Activated CD4-positive, CD25-positive, alpha-beta regulatory T cell treated with anti-CD3 and anti-CD28 coated beads, Interleukin-2, amount 50 U/mL, for 72 hours (primary cell): ENCODE results near the gene SYTL2.

Experiments used
- DNase-seq: peaks from one replicate; pipeline ENCODE4 v3.0.0; 2021

Gene SYTL2

DNA sequence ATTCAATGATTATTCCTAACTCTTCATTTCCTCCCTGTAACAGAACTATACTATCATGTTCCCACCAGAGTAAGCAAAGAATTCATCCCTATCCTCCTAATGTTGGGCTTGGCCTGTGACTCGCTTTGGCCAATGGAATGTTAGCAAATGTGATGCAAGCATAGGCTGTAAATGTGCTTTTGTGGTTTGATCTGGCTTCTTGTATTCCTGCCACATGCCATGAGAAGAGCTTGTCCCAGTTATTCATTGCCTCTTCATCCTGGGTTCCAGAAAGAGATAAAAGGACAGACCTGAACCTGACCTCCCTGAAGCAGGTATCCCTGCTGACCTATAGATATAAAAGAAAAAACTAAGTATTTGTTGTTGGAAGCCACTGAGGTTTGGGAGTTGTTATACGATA, 51.0 kb downstream of the SYTL2 start:
- no peak for DNase-seq

DNA sequence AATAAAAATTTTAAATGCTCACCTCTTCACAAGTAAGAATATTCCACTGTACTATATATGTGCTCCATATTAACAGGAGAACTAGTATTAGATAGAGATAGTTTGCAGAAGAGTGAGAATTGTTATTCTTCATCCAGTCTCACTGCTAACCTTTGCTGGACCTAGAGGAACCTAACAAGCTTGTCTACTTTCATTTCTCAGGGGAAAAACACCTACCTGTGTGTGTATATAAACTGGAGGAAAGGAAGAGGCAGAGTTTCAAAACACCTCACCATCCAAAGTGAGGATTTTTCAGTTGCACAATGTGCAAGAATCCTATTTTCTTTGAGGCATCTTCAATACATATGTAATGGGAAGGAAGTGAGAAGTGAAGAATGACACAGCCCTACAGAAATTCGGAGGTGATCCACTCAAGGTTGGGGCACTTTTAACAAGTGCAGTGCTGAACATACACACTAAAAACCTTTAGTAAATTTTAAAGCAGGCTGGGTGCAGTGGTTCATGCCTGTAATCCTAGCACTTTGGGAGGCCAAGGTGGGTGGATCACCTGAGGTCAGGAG, 52.4 kb downstream of the SYTL2 start:
- no peak for DNase-seq

DNA sequence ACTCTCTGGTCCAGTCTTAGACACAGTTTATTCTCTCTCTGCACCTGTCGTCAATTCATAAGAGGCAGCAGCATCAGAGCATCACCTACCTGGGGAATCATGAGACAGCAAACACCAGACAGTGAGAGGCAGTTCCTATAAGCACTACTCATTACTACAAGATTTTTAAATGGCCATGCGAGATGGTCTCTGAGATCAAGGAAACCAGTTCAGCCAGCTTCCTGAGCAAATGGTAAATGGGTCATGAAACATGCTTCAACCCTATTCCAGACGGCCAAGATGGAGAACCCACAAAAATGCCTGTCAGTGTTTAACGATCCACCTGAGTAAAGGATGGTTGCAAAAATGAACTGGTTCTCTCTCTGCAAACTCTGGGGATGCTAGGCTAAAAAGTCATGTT, 52.9 kb downstream of the SYTL2 start:
- DNase-seq, result no peak

DNA sequence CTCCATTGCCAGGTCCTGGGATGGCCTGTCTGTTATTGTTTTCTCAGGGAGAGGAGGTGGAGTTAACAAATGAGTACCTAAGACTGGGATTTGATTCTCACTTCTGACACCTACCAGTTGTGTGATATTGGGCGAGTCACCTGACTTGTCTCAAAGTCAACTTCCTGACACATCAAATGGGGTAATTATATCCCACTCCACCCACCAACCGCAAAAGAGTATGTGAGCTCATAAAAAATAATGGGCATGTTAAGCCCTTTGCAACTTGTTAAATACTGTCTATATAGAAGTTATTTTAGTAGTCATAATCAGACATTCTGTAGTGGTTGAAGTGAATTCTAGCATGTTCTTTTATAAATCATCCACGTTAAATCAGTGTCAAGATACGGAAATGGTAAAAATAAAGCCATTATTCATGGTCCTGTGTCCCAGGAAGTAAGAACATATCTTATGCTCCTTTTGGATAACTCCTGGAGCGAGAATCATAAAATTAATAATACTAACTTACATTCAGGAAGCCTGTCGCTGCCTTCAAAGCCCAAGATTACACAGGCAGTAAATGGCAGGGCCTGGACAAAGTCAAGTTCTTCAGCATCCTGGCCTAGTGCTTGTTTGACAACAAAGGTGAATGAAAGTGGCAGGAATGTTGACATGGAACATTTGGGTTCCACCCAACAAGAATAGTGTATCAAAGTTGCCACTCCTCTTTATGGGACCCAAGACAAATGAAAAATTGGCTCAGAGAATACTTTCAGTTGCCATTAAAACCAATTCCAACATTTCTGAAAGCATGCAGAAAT, 54.3 kb downstream of the SYTL2 start:
- no peak for DNase-seq

DNA sequence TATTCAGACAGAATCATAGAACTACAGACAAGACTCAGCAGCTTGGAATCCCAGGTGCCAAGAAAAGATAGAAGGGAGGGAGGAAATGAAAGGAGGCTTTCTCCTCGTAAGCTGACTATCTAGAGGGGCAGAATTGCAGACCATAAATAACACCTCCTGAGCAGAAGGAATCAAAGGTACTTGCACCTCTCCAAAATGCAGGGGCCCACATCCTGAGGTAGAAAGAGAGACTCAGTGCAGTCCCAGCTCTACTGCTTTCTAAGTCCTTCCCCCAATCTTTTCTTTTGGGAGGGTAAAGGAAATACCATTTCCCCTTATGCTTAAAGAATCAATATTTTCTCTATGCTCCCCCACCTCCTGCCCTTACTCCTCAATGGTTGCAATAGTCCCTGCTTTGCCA, 55.2 kb downstream of the SYTL2 start:
- DNase-seq, result no peak

DNA sequence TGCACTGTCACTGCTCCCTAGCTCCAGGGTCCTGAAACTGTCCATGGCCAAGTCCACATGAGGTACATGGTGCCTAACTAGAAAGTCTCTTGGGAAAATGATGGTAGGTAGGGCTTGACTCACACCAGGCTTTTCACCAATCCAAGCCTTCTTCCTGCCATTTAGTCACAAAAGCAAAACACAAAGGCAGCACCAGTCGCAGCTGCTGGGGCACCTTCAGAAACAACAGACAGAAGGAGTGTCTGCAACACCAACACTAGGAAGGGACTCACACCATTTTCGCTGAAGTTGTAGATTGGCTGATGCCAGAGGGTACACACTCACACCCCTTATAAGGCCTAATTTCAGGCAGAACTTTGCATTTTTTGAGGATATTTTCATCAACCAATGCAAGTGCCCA, 55.7 kb downstream of the SYTL2 start:
- no peak for DNase-seq

DNA sequence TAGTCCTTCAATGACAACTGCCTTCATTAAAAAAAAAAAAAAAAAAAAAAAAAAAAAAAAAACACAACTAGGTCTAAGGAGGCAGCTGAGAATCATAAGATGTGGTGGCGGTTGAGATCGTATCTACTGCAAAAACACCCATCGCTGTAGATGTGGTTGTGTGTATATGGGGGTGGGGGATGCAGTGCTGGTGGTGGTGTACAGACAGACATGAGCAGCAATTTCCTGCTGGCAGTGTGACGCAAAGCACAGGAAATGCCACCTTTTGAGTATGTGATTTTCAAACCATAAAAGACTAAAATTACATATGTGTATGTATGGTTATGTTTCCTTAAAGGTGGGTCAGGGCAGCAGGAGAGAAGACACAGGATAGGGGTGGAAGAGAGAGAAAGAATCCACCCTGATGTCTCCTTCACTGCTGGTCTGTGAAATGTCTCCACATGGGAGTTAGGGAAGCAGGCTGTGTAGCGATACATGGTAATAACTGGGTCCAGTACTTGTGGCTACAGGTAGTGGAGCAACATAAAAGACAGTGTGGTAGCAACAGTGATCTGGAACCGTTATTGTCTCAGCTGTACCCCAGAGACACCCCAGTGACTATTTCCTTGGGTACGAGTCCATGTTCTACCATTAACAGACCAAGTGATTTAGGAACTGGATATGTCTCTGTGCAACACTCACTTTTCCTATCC, 57.9 kb downstream of the SYTL2 start:
- DNase-seq, result peak; percentile 65

DNA sequence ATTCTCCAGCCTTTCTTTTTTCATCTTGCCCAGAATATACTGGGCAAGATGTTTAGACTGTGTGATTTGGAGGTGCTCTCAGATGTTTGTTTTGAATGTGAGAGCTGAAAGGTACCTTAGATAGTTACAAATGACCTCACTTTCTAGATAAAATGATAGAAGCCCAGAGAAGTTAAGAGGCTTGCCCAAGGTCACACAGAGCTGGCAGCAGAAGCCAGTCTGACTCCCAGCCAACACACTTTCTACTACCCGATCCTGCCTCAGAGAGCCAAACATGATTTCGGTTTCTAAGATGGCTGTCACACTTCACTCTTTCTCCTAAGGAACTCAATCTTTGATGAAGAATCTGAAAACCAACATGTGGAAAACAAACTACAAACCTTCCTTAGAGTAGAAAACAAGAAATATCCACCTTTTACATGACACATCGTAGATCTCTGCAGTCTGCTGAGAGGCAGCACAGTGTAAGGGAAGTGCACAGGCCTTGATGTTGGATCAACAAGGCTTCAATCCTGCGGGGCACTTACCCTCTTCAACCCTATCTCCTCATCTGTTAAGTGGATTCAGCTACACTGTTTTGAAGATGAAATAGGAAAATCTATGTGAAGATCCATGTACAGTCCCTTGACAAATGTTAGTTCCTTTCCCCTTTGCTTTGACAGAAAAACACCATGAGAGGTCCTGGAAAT, 58.6 kb downstream of the SYTL2 start:
- no peak for DNase-seq

DNA sequence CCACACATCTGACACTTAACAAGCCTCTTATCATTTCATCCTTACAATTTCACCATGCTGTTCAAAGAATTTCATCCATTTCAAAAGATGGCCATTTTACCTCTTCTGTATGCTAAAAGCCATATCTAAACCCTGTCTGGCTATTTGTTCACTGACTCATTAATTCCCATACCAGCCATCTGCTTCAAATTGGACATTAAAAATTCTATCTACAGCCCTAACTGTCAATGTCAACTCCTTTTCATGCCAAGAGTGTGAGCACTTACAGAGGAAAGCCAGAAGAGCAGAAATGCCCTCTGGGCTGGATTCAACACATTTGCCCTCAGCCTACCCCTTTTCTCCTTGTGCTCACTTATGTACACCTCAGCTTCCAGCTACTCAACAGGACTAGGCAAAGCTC, 59.2 kb downstream of the SYTL2 start:
- DNase-seq, result no peak

DNA sequence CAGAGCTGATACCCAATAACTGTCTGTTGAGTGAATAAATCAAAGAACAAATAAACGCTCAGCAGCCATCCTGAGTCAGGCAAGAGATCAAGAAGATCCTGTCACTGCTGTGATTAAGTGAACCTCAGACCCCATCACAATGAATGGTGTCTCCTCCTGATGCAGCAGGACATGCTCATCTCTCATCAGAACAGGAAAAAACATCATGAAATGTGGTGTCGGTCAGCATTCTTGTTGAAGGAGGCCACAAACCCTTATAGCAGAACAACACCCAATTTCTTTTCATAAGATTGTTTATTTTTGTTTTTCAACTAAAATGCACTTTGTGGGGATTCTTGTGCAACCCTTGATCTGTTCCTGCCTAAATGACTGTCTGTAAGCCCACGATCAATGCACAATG, 60.3 kb downstream of the SYTL2 start:
- no peak for DNase-seq

DNA sequence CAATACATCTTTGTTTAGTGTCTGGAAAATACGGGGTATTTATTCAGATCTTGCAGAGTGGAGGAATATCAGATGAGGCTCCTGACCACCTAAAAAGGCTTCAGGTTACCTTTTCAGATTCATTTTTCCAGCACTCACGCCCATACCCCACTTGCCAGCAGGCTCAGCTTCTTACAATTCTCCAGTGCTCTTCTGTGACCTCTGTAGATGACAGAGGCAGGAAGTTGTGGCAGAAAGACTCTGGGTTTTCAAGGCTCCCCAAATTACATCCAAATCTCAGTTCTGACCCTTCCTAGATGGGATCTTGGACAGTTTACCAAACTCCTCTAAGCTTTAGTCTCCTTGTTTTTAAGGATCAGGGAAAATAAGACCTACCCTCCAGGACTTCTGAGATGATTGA, 61.1 kb downstream of the SYTL2 start:
- no peak for DNase-seq

DNA sequence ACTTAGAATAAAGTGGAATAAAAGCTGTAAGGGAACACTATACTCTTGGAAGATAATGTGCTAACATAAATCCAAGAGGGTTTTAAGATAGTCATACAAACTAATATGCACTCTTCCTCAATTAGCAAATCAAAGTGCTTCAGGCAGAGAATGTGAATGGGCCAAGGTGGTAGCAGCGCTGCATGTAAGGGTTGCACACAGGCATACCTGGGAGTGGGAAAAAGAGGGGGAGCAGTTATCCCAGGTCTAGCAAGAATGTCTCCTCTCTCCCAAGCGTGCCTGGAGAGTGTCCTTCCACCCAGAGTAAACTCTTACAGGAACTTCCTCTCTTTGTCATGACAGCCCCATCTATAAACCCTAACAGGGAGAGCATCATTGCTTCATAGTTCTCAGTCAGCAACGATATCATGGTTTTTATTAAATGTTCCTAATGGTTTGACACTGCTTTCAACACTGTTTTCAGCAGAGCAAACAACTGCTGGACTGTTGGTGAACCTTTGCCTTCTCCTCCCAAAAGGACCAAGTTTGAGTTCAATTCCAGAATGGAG, 61.6 kb downstream of the SYTL2 start:
- no peak for DNase-seq

DNA sequence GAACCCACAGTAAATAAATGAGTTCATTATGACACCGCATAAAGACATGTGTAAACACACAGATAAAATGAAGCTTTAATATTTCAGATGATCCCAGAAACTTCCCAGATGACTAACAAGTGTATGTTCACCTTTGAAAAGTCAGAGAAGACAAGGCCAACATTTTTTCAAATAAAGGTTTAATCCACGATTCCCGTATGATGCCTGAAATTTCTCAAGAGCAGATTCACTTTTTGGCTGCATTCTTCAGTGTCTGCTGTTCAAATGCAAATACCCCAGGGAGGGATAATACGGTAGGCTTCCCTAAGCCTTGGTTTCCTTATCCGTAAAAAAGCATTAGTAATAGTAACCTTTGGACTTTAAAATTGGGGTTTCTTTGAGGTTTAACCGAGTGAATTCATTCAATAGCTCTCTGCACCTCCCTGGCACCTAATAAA, 62.5 kb downstream of the SYTL2 start:
- no peak for DNase-seq

DNA sequence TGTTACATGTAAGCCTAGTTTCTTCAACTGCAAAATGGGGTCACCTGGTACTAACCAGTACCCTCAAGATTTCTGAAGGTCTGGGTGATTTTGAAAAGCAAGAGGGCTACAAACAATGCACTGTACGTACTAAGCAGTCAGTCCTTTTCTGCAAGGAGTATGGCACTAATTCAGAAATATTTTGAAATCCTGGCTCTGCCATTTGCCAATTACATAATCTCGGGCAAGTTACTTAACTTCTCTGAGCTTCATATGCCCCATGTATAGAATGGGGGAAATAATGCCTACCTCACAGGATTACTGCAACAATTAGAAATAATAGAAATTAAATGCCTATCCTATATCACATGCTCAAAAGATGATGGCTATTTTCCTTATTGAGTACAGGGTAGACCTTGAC, 64.3 kb downstream of the SYTL2 start:
- DNase-seq, result no peak

DNA sequence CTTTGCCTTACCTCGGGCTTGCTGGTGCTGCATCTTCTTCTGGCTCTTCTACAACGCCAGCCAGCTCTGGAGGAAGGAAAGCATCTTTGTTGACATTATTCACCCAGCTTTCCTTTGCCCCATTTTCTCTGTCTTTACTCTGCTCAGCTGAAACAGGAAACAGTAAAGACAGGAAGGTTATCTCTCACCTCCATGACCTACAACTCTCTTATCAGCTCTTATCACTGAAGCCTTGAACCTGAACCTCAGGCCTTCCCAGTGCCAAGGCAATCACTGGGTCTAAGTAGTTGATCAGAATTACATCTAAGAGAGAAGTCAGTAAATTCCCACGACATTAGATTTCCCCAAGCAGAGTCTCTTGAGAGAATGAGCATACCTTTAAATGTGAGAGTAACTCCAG, 65.3 kb downstream of the SYTL2 start:
- no peak for DNase-seq

DNA sequence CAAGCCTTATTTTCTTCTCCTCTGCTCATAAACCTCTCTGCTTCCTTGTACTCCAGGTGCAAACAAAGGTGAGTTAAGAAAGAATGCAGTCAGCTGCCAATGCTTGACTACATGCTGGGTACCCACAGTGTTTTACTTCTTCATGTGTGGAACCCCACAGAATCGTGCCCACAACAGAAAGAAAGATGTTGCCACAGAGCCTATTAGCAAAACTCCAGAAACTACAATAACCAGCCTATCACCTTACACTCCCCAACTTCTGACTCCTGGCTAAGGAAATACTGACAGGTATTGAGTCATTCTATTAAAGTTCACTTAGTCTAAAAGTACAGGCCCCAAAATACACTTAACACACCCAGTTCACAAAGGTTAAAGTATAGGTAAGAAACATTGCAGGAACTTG, 68.1 kb downstream of the SYTL2 start:
- DNase-seq, result no peak

DNA sequence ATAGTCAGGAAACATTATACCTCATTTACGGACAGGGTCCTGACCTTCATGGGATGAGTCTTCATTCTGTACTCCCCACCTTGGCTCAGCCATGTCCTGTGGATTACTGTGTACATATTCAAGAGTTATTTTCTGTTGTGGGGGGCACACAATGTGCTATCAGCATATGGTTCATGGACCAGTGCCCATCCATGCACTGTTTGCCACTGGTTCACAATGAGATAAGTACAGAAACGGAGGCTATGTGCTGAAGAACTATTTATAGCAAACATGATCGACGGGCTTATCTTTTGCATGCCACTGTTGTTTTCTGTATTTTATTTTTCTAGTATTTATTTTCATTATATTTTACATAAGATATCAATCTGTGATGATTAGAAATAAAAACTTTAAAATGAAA, 68.6 kb downstream of the SYTL2 start:
- no peak for DNase-seq

DNA sequence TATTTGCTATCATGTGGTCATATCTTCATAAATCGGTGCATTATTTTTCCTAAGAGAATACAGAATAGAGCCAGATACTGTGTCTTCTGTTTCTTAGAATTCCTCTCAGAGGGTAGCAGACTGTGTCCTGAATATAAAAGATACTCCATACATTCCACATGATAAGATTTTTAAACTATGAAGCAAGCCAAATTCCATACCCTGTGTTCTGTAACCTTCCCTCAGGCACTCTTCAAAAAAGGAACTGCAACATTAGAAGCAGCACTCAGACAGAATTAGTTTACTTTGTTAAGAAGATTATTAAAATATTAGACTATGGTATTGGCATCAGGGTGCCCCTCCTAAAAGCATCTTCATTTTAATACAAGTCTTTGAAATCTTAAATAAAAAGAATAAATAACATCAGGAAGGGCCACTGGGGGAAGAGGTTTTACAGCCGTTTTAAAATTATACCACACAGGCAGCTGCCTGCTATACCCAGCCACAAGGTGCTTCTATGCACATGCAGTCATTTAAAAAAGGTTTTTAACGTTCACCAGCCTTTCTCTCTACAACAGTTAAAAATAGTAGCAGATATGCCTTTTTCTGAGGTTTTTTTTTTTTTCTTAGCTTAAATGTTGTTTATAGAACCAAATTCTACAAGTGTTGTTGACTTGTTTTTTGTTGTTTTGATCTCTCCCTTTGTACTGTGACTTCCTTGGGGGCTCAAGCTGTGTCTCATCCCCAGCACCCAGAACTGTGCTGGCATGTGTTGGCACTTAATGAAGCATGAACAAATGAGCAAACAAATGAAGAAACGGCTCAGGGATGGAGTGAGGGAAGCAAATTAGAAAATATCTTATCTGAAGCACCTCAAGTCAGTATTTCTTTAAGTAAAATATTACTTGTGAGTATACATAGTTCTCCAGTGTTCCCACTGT, 70.2 kb downstream of the SYTL2 start:
- no peak for DNase-seq

DNA sequence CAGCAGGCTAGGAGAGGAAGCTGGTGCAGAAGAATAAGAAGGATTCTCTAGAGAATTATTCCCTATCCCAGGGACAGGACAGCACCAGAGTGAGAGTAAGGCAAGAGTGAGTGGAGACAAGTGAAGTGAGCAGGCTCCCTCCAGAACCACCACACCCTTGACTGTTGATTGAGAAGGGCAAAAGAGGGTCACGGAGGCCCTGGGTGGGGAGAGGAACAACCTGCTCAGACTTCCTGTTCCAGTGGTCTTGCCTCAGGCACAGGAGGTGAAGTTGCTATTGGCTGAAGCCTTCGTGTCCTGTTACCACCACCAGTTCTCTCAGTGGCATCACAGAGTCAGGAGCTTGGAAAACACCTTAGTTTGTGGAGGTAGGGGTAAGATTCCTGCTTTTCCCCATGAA, 73.2 kb downstream of the SYTL2 start:
- DNase-seq, result no peak

DNA sequence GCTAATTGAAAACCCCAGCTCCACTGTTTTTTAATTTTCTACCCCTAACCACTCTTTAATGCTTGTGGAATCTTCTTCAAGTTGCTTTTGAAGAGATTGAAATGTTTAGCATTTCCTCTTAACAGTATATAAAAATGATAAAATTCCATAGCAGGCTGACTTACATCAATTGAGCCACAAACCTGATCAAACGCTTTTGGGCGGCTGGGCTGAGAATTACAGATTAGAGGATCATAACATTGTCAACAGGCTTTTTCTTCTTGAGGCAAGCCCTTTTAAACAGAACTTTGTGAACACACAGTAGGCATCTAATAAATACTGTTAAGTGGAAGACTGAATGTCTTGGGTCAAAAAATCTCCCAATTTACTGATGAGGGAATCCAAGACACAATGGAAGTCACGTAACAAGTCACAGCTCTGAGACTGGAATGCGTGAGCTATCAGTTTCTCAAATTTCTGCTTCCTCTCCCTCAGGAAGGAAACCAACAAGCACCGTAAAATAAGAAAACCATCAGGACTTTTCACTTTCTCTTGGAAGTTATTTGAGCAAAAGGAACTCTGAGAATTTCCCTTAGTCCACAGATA, 75.0 kb downstream of the SYTL2 start:
- DNase-seq, result no peak

DNA sequence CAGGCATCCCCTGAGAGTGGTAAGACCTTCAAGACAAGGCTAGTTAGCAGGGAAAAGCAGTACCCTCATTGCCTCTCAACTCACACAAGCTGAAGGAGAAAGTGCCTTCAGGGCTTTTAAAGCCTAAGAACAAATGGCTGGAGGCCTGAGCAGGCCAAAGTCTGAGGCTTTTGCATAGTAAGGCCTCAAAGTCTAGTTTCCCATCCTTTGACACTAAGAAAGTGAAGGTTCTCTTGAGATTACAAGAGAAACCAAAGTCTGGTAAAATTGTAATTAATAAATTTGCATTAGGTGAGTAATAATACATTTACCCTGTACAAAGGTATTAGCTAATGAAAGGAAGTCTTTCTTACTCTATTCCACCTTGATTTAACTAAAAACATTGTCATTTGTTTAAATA, 78.0 kb downstream of the SYTL2 start:
- no peak for DNase-seq

DNA sequence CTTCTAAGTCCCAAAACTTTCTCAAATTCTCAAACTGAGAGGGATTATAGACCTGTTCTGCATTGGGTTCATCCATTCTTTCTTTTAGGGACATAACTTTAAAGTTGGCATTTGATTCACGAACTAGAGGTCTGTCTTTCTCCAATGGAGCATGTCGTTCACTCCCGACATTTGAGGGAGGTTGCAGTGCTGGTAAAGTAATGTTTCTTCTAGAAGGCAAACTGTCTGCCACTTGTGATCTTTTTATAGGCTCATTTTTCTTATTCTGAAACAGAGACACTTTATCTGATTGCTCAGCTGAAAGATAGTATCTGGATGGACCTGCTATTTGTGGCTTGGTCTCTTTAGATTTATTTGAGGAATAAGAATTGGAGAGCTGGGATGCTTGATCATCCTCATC, 84.6 kb downstream of the SYTL2 start:
- DNase-seq, result no peak
